ENCODE measurements around the gene RSKR. TPM values are rescaled to one million over a fixed set of nuclear protein-coding genes. Genes with fewer than 3 reads are reported as not detected.

RSKR gene
- total and polyA plus RNA-seq, 9 of the 15 experiments (the other 6 are each of a cell fraction or from before 2014, with no cell fraction given): 1.4 to 42.3 (median 16.2) TPM

- Histone ChIP-seq H3K9me3 (replicated peaks; ENCODE audit: control insufficient read depth, insufficient read depth, low read depth, low read length) (no peaks in the 10 kb centered on the region), H3K4me3 (no peak overlapping the region), H3K9me1 (ENCODE audit: control insufficient read depth, insufficient read depth, low read length) (no peaks in the 10 kb centered on the region), H4K20me1 (replicated peaks; ENCODE audit: control insufficient read depth, insufficient read depth, low read length) (0 out of 2 replicates have a peak, but pooled peaks cover 8% of the 10 kb centered on the region), H3K4me2 (ENCODE audit: insufficient read depth, low read length) (no peak overlapping the region), H2AFZ (ENCODE audit: low read depth, low read length) (no peak overlapping the region), H3K9ac (ENCODE audit: insufficient read depth in 1 of 2, low read depth in 2 of 2, low read length in 2 of 2) (no peak overlapping the region), H3K36me3 (ENCODE audit: control insufficient read depth, insufficient read depth, low read length) (peaks cover 78% of the 10 kb centered on the region), H3K4me1 (replicated peaks in 1 of 2; ENCODE audit: control insufficient read depth in 2 of 2, insufficient read depth in 2 of 2, low read length in 2 of 2) (no peaks in the 10 kb centered on the region), H3K27ac (ENCODE audit: extremely low read depth, low read depth, low read length) (no peak overlapping the region), H3K79me2 (ENCODE audit: control insufficient read depth, insufficient read depth, low read length) (no peaks in the 10 kb centered on the region), H3K27me3 (ENCODE audit: control insufficient read depth in 2 of 2, insufficient read depth in 2 of 2, low read length in 2 of 2) (no peaks in the 10 kb centered on the region)
- in situ Hi-C loops (cut with MboI): no loop called here
- ChIA-PET POLR2A (interaction anchor here (0.5 to 4.4 kb wide), 10 partner anchors 9 to 1042 kb away, joined by 3 to 25 read pairs (median 4); no protein-coding TSS in a partner anchor), CTCF (ENCODE audit: low intra/inter-chr PET ratio) (no interaction called here)
- no peak for TF ChIP-seq HLTF (IDR thresholded peaks at IDR 0.05)
- TF ChIP-seq, protein P1, sequence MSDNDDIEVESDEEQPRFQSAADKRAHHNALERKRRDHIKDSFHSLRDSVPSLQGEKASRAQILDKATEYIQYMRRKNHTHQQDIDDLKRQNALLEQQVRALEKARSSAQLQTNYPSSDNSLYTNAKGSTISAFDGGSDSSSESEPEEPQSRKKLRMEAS (CRISPR knock-in tag; IDR thresholded peaks at IDR 0.05): no peak
- TF ChIP-seq BHLHE40 (IDR thresholded peaks at IDR 0.05; ENCODE audit: low read length): no peak
- no peak for TF ChIP-seq NFE2 (IDR thresholded peaks at IDR 0.05; ENCODE audit: low read depth)
- TF ChIP-seq HOXB6 (CRISPR knock-in tag; IDR thresholded peaks at IDR 0.05; ENCODE audit: borderline replicate concordance): no peak
- TF ChIP-seq MCM5 (IDR thresholded peaks at IDR 0.05; ENCODE audit: low read depth): no peak
- TF ChIP-seq, protein P2, sequence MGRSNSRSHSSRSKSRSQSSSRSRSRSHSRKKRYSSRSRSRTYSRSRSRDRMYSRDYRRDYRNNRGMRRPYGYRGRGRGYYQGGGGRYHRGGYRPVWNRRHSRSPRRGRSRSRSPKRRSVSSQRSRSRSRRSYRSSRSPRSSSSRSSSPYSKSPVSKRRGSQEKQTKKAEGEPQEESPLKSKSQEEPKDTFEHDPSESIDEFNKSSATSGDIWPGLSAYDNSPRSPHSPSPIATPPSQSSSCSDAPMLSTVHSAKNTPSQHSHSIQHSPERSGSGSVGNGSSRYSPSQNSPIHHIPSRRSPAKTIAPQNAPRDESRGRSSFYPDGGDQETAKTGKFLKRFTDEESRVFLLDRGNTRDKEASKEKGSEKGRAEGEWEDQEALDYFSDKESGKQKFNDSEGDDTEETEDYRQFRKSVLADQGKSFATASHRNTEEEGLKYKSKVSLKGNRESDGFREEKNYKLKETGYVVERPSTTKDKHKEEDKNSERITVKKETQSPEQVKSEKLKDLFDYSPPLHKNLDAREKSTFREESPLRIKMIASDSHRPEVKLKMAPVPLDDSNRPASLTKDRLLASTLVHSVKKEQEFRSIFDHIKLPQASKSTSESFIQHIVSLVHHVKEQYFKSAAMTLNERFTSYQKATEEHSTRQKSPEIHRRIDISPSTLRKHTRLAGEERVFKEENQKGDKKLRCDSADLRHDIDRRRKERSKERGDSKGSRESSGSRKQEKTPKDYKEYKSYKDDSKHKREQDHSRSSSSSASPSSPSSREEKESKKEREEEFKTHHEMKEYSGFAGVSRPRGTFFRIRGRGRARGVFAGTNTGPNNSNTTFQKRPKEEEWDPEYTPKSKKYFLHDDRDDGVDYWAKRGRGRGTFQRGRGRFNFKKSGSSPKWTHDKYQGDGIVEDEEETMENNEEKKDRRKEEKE (IDR thresholded peaks at IDR 0.05; ENCODE audit: borderline replicate concordance in 1 of 2, control insufficient read depth in 1 of 2, low read depth in 2 of 2, low read length in 1 of 2): no peak
- TF ChIP-seq, protein P3, sequence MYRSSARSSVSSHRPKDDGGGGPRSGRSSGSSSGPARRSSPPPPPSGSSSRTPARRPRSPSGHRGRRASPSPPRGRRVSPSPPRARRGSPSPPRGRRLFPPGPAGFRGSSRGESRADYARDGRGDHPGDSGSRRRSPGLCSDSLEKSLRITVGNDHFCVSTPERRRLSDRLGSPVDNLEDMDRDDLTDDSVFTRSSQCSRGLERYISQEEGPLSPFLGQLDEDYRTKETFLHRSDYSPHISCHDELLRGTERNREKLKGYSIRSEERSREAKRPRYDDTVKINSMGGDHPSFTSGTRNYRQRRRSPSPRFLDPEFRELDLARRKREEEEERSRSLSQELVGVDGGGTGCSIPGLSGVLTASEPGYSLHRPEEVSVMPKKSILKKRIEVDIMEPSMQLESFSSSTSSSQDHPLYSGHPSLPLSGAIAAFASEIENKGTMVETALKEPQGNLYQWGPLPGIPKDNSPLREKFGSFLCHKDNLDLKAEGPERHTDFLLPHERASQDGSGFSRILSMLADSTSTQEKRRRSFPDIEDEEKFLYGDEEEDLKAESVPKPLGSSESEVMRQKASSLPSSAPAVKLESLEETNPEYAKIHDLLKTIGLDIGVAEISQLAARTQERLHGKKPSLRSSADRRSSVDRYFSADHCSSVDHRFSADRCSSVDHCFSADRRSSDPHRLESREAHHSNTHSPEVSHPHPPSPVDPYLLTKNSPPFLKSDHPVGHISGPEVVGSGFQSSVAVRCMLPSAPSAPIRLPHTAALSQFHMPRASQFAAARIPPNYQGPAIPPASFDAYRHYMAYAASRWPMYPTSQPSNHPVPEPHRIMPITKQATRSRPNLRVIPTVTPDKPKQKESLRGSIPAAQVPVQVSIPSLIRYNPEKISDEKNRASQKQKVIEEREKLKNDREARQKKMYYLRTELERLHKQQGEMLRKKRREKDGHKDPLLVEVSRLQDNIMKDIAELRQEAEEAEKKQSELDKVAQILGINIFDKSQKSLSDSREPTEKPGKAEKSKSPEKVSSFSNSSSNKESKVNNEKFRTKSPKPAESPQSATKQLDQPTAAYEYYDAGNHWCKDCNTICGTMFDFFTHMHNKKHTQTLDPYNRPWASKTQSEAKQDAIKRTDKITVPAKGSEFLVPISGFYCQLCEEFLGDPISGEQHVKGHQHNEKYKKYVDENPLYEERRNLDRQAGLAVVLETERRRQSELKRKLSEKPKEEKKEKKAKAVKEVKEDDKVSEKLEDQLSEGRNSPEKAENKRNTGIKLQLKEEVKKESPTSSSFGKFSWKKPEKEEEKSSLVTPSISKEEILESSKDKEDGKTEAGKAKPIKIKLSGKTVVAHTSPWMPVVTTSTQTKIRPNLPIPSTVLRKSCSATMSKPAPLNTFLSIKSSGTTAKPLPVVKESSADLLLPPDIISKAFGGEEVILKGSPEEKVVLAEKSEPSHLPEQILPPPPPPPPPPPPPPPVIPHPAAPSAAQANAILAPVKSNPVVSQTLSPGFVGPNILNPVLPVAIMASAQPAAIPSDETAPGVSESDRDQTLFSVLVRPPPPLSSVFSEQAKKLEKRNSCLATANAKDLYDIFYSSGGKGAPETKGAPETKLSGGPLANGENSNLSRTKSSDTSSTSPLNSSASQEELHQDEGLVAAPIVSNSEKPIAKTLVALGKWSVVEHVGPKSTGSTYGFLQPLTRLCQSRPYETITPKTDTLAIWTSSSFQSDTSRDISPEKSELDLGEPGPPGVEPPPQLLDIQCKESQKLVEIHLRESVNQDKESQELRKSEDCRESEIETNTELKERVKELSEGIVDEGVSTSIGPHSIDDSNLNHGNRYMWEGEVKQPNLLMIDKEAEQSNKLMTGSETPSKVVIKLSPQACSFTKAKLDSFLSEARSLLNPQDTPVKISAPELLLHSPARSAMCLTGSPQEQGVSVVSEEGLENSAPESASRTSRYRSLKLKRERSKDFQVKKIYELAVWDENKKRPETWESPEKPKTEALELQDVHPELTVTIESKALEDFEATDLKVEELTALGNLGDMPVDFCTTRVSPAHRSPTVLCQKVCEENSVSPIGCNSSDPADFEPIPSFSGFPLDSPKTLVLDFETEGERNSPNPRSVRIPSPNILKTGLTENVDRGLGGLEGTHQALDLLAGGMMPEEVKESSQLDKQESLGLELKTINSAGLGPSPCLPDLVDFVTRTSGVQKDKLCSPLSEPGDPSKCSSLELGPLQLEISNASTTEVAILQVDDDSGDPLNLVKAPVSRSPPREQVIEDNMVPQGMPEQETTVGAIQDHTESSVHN (IDR thresholded peaks at IDR 0.05; ENCODE audit: borderline replicate concordance in 1 of 2, low read depth in 1 of 2): no peak
- no peak for TF ChIP-seq POLR2AphosphoS5 (IDR thresholded peaks at IDR 0.05; ENCODE audit: control insufficient read depth, insufficient read depth, low read depth, low read length)
- no peak for TF ChIP-seq ERF (CRISPR knock-in tag; IDR thresholded peaks at IDR 0.05)
- 61% methylated on average over 8 of the region's 8 CpGs for WGBS (ENCODE audit: insufficient coverage, low coverage, missing lambda C conversion rate)
- FAIRE-seq (no peak), DNase-seq (ENCODE audit: extremely low read depth in 1 of 4, low spot score in 3 of 4) (no peak), ATAC-seq (no peak)
- intact Hi-C loops (cut with micrococcal nuclease): no loop called here
- BruUV-seq (replicated peaks): no TSS peak
Observed at GRCh38 chr17:28610376-28610775, 3.6 kb downstream of the RSKR start.

Measured in K562 (cell line).